Natural killer cell (primary cell): ENCODE results near the gene MST1R. TPM values are rescaled to one million over a fixed set of nuclear protein-coding genes. Genes with fewer than 3 reads are reported as not detected.

Source experiments
- total RNA-seq, 4 donors: library from RNA; stranded (reverse); fragments of 120-200 nt in 1 of 4; gene quantifications; one replicate each; pipeline versions ENCODE4 v1.2.3 to v1.2.4, GENCODE V29; 2013 to 2022

The MST1R gene
- total RNA-seq, 3 donors from 2014 or later (not counting 1 experiment from before 2014, with no cell fraction given): 1.6 to 3.4 (median 2.2) TPM

Other genes starting within 250 kb of the MST1R start
- gene APEH, start 229.5 kb downstream of the MST1R start, total RNA-seq: 10 to 100 TPM; 62.8 to 95.7 (median 77.5) TPM
- 10 to 100 TPM in 2 of 3 donors, 1 to 10 TPM in 1; 9.5 to 19.1 (median 15.2) TPM for gene MST1, start 214.4 kb downstream of the MST1R start, total RNA-seq
- 10 to 100 TPM; 48.5 to 58.7 (median 55.6) TPM for gene RNF123, start 214.3 kb downstream of the MST1R start, total RNA-seq
- 1 to 10 TPM in 2 of 3 donors, not detected in 1; 1.3 to 1.9 TPM for gene AMIGO3, start 184.2 kb downstream of the MST1R start, total RNA-seq
- 10 to 100 TPM; 24.1 to 28.9 (median 27.5) TPM for gene GMPPB, start 179.9 kb downstream of the MST1R start, total RNA-seq
- 10 to 100 TPM; 53.7 to 68.7 (median 57.9) TPM for gene IP6K1, start 117.3 kb downstream of the MST1R start, total RNA-seq
- under 1 TPM in 1 of 3 donors, not detected in 2; 0.30 TPM for gene CDHR4, start 104.0 kb downstream of the MST1R start, total RNA-seq
- gene INKA1, start 100.6 kb downstream of the MST1R start, total RNA-seq: under 1 TPM in 2 of 3 donors, not detected in 1; 0.52 to 0.83 TPM
- gene UBA7, start 89.9 kb downstream of the MST1R start, total RNA-seq: 100 to 1,000 TPM; 283 to 358 (median 336) TPM
- 1 to 10 TPM; 3.3 to 6.2 (median 4.0) TPM for gene TRAIP, start 47.3 kb downstream of the MST1R start, total RNA-seq
- gene CAMKV, start 34.0 kb downstream of the MST1R start, total RNA-seq: not detected
- gene MON1A, start 25.9 kb upstream of the MST1R start, total RNA-seq: 1 to 10 TPM; 3.7 to 8.1 (median 7.9) TPM
- gene RBM6, start 36.3 kb upstream of the MST1R start, total RNA-seq: 100 to 1,000 TPM; 155 to 193 (median 157) TPM
- gene RBM5, start 185.0 kb upstream of the MST1R start, total RNA-seq: 100 to 1,000 TPM; 359 to 473 (median 401) TPM